ENCODE results near the gene TRIM38.
"Not testable (repeated sequence)": the region's sequence is repeated elsewhere in the genome, so short reads cannot be mapped to it uniquely, and the experiment has no call there.

TRIM38 gene

GRCh38 chr6:25946631-25947030 lies 16.0 kb upstream of the TRIM38 start:
- no peaks in the 10 kb centered on the region for H3K4me1 ChIP-seq (ENCODE audit: insufficient read depth, low read length, severe bottlenecking)
- no peak overlapping the region for H2AFZ ChIP-seq (ENCODE audit: low read length)
- no peak overlapping the region for H3K4me3 ChIP-seq (ENCODE audit: low read depth, low read length, poor library complexity, severe bottlenecking)
- H3K9me3 ChIP-seq (ENCODE audit: low read length) = no peaks in the 10 kb centered on the region
- no peak overlapping the region for H3K4me2 ChIP-seq (ENCODE audit: low read length)
- no peaks in the 10 kb centered on the region for H3F3A ChIP-seq (ENCODE audit: insufficient read depth, low read length)
- H3K9ac ChIP-seq (ENCODE audit: low read length) = no peak overlapping the region
- H3K36me3 ChIP-seq (ENCODE audit: insufficient read depth, low read length) = no peaks in the 10 kb centered on the region
- H3K27me3 ChIP-seq (ENCODE audit: insufficient read depth, low read length) = no peaks in the 10 kb centered on the region; the same call in 1 of the 2 replicates
- TF ChIP-seq EZH2 (IDR thresholded peaks at IDR 0.05; ENCODE audit: borderline replicate concordance, low read length) (no peak), CTCF (IDR thresholded peaks at IDR 0.05; ENCODE audit: low read length) (no peak)
- no peak overlapping the region for H3K27ac ChIP-seq (ENCODE audit: low read depth, low read length, poor library complexity, severe bottlenecking)
- no peaks in the 10 kb centered on the region for H4K20me1 ChIP-seq (ENCODE audit: insufficient read depth, low read length)
- no peaks in the 10 kb centered on the region for H3K9me2 ChIP-seq (ENCODE audit: low read depth, low read length)
- no peaks in the 10 kb centered on the region for H3K79me2 ChIP-seq (ENCODE audit: insufficient read depth, low read length)

DNA sequence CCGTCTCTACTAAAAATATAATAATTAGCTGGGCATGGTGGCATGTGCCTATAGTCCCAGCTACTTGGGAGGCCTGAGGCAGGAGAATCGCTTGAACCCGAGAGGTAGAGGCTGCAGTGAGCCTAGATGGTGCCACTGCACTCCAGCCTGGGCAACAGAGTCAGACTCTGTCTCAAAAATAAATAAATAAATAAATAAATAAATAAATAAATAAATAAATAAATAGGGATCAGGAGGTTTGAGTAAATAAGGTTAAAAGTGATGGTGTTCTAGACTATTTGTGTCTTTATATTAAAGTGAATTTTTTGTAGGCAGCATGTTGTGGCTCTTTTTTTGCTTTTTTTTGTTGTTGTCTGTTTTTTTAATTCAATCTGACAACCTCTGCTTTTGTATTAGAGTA lies 15.1 kb upstream of the TRIM38 start:
- H3K79me2 ChIP-seq (ENCODE audit: insufficient read depth, low read length); H3K9me3 ChIP-seq (ENCODE audit: low read length); H3K4me2 ChIP-seq (ENCODE audit: low read length); H4K20me1 ChIP-seq (ENCODE audit: insufficient read depth, low read length); H3K4me3 ChIP-seq (ENCODE audit: low read depth, low read length, poor library complexity, severe bottlenecking); H3K27me3 ChIP-seq (ENCODE audit: insufficient read depth, low read length); H3K27ac ChIP-seq (ENCODE audit: low read depth, low read length, poor library complexity, severe bottlenecking); H3K9ac ChIP-seq (ENCODE audit: low read length); H3K9me2 ChIP-seq (ENCODE audit: low read depth, low read length); H3F3A ChIP-seq (ENCODE audit: insufficient read depth, low read length); H3K36me3 ChIP-seq (ENCODE audit: insufficient read depth, low read length); H3K4me1 ChIP-seq (ENCODE audit: insufficient read depth, low read length, severe bottlenecking); H2AFZ ChIP-seq (ENCODE audit: low read length): not testable (repeated sequence)

DNA sequence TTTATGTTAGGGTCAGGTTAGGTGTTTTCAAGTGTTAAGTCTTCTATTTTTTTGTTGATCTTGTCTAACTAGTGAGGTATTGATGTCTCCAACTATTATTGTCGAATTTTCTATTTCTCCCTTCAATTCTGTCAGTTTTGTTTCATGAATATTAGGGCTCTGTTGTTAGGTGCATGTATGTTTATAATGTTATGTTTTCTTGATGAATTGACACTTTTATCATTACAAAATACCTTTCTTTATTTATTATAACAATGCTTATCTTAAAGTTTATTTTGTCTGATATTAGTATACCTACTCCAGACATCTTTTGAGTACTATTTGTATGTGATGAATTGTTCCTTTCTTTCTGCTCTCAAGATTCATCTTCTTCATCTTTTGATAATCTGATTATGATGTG lies 12.9 kb upstream of the TRIM38 start:
- Histone ChIP-seq H3F3A (ENCODE audit: insufficient read depth, low read length) (no peaks in the 10 kb centered on the region), H3K9me2 (ENCODE audit: low read depth, low read length) (no peaks in the 10 kb centered on the region), H3K4me2 (ENCODE audit: low read length) (no peak overlapping the region), H3K36me3 (ENCODE audit: insufficient read depth, low read length) (no peaks in the 10 kb centered on the region), H3K79me2 (ENCODE audit: insufficient read depth, low read length) (no peaks in the 10 kb centered on the region), H4K20me1 (ENCODE audit: insufficient read depth, low read length) (no peaks in the 10 kb centered on the region), H2AFZ (ENCODE audit: low read length) (no peak overlapping the region), H3K4me1 (ENCODE audit: insufficient read depth, low read length, severe bottlenecking) (no peaks in the 10 kb centered on the region), H3K27ac (ENCODE audit: low read depth, low read length, poor library complexity, severe bottlenecking) (no peak overlapping the region), H3K9me3 (ENCODE audit: low read length) (no peaks in the 10 kb centered on the region), H3K27me3 (ENCODE audit: insufficient read depth, low read length) (no peaks in the 10 kb centered on the region; the same call in 1 of the 2 replicates), H3K9ac (ENCODE audit: low read length) (no peak overlapping the region), H3K4me3 (ENCODE audit: low read depth, low read length, poor library complexity, severe bottlenecking) (no peak overlapping the region)
- TF ChIP-seq EZH2 (IDR thresholded peaks at IDR 0.05; ENCODE audit: borderline replicate concordance, low read length) = no peak
- TF ChIP-seq CTCF (IDR thresholded peaks at IDR 0.05; ENCODE audit: low read length) = no peak

DNA sequence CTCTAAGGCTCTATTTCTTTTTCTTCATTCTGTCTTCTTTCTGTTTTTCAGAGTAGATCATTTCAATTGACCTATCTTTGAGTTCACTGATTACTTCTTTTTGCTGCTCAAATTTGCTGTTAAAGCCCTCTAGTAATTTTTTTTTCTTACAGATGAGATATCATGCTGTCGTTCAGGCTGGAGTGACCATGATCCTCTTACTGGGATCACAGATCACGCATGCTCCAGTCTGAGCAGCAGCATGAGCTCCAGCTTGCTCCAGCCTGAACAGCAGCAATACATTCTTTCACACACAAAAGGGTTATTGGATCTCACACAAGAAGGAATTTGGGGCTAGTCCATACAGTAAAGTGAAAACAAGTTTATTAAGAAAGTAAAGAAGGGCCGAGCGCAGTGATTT lies 12.3 kb upstream of the TRIM38 start:
- no peak overlapping the region for H3K27ac ChIP-seq (ENCODE audit: low read depth, low read length, poor library complexity, severe bottlenecking)
- no peaks in the 10 kb centered on the region for H3K79me2 ChIP-seq (ENCODE audit: insufficient read depth, low read length)
- H2AFZ ChIP-seq (ENCODE audit: low read length) = no peak overlapping the region
- TF ChIP-seq CTCF (IDR thresholded peaks at IDR 0.05; ENCODE audit: low read length) (no peak), EZH2 (IDR thresholded peaks at IDR 0.05; ENCODE audit: borderline replicate concordance, low read length) (no peak)
- no peaks in the 10 kb centered on the region; the same call in 1 of the 2 replicates for H3K27me3 ChIP-seq (ENCODE audit: insufficient read depth, low read length)
- H3F3A ChIP-seq (ENCODE audit: insufficient read depth, low read length) = no peaks in the 10 kb centered on the region
- H3K36me3 ChIP-seq (ENCODE audit: insufficient read depth, low read length) = no peaks in the 10 kb centered on the region
- no peak overlapping the region for H3K4me3 ChIP-seq (ENCODE audit: low read depth, low read length, poor library complexity, severe bottlenecking)
- H3K9me2 ChIP-seq (ENCODE audit: low read depth, low read length) = no peaks in the 10 kb centered on the region
- H3K4me1 ChIP-seq (ENCODE audit: insufficient read depth, low read length, severe bottlenecking) = no peaks in the 10 kb centered on the region
- H3K4me2 ChIP-seq (ENCODE audit: low read length) = no peak overlapping the region
- H3K9ac ChIP-seq (ENCODE audit: low read length) = no peak overlapping the region
- no peaks in the 10 kb centered on the region for H4K20me1 ChIP-seq (ENCODE audit: insufficient read depth, low read length)
- no peaks in the 10 kb centered on the region for H3K9me3 ChIP-seq (ENCODE audit: low read length)
